ENCODE measurements around the gene TDP2. TPM values are rescaled to one million over a fixed set of nuclear protein-coding genes. Genes with fewer than 3 reads are reported as not detected.
"Not testable (repeated sequence)": the region's sequence is repeated elsewhere in the genome, so short reads cannot be mapped to it uniquely, and the experiment has no call there.

Gene TDP2
- total RNA-seq, result 11.5 TPM

GRCh38 chr6:24666641-24667377 is at the start of gene TDP2, which contains the start of gene ACOT13:
Gene TDP2 (minus strand): TSS chr6:24666899. CDS start chr6:24666862, 37 bp downstream.
Gene ACOT13 (plus strand): TSS chr6:24667077. CDS start chr6:24667264, 187 bp downstream.
- Histone ChIP-seq H3K9ac (ENCODE audit: low read depth in 1 of 3, low read length in 3 of 3) (peak within 1 kb of the TSS; percentile 82 to 95 (median 94)), H3K36me3 (ENCODE audit: control insufficient read depth in 3 of 3, insufficient read depth in 3 of 3, low read length in 3 of 3) (peaks cover 5 to 12% (median 9%) of the 10 kb centered on the region in 3 donors), H3K4me1 (ENCODE audit: control insufficient read depth in 3 of 3, insufficient read depth in 3 of 3, low read length in 3 of 3) (peaks cover 13 to 34% (median 25%) of the 10 kb centered on the region in 3 donors), H3K4me3 (ENCODE audit: low read length in 3 of 3) (peak within 1 kb of the TSS; percentile 98 to 100 (median 100)), H3K27ac (ENCODE audit: low read depth, low read length) (peak within 1 kb of the TSS; percentile 83), H3K27me3 (ENCODE audit: control insufficient read depth in 3 of 3, insufficient read depth in 3 of 3, low read length in 3 of 3) (no peaks in the 10 kb centered on the region), H3K9me3 (ENCODE audit: control insufficient read depth in 3 of 3, low read length in 3 of 3) (peaks cover 0 to 4% (median 0%) of the 10 kb centered on the region in 3 donors)

- peaks cover 3 to 19% (median 9%) of the 10 kb centered on the region in 3 donors for H3K4me1 ChIP-seq (ENCODE audit: control insufficient read depth in 3 of 3, insufficient read depth in 3 of 3, low read length in 3 of 3)
- peaks cover 39 to 78% (median 77%) of the 10 kb centered on the region in 3 donors for H3K36me3 ChIP-seq (ENCODE audit: control insufficient read depth in 3 of 3, insufficient read depth in 3 of 3, low read length in 3 of 3)
- no peaks in the 10 kb centered on the region for H3K9me3 ChIP-seq (ENCODE audit: control insufficient read depth in 3 of 3, low read length in 3 of 3)
- no peak overlapping the region for H3K9ac ChIP-seq (ENCODE audit: low read depth in 1 of 3, low read length in 3 of 3)
- H3K27ac ChIP-seq (ENCODE audit: low read depth, low read length), result no peak overlapping the region
- H3K4me3 ChIP-seq (ENCODE audit: low read length in 3 of 3), result no peak overlapping the region
- no peaks in the 10 kb centered on the region for H3K27me3 ChIP-seq (ENCODE audit: control insufficient read depth in 3 of 3, insufficient read depth in 3 of 3, low read length in 3 of 3)
Measured at GRCh38 chr6:24710519-24711303, 44.0 kb upstream of the TDP2 start.

GRCh38 chr6:24709014-24709711 is 42.5 kb upstream of the TDP2 start:
- H3K36me3 ChIP-seq (ENCODE audit: control insufficient read depth in 3 of 3, insufficient read depth in 3 of 3, low read length in 3 of 3), result peaks cover 42 to 83% (median 78%) of the 10 kb centered on the region in 3 donors
- H3K9me3 ChIP-seq (ENCODE audit: control insufficient read depth in 3 of 3, low read length in 3 of 3), result no peaks in the 10 kb centered on the region
- no peaks in the 10 kb centered on the region for H3K27me3 ChIP-seq (ENCODE audit: control insufficient read depth in 3 of 3, insufficient read depth in 3 of 3, low read length in 3 of 3)
- H3K4me1 ChIP-seq (ENCODE audit: control insufficient read depth in 3 of 3, insufficient read depth in 3 of 3, low read length in 3 of 3), result peaks cover 0 to 8% (median 3%) of the 10 kb centered on the region in 3 donors
- H3K4me3 ChIP-seq (ENCODE audit: low read length in 3 of 3), result no peak overlapping the region
- no peak overlapping the region for H3K9ac ChIP-seq (ENCODE audit: low read depth in 1 of 3, low read length in 3 of 3)
- no peak overlapping the region for H3K27ac ChIP-seq (ENCODE audit: low read depth, low read length)

- H3K27ac ChIP-seq (ENCODE audit: low read depth, low read length), result no peak overlapping the region
- no peaks in the 10 kb centered on the region for H3K9me3 ChIP-seq (ENCODE audit: control insufficient read depth in 3 of 3, low read length in 3 of 3)
- H3K9ac ChIP-seq (ENCODE audit: low read depth in 1 of 3, low read length in 3 of 3), result no peak overlapping the region
- peaks cover 0 to 4% (median 0%) of the 10 kb centered on the region in 3 donors for H3K4me1 ChIP-seq (ENCODE audit: control insufficient read depth in 3 of 3, insufficient read depth in 3 of 3, low read length in 3 of 3)
- H3K4me3 ChIP-seq (ENCODE audit: low read length in 3 of 3), result no peak overlapping the region
- H3K27me3 ChIP-seq (ENCODE audit: control insufficient read depth in 3 of 3, insufficient read depth in 3 of 3, low read length in 3 of 3), result no peaks in the 10 kb centered on the region
- H3K36me3 ChIP-seq (ENCODE audit: control insufficient read depth in 3 of 3, insufficient read depth in 3 of 3, low read length in 3 of 3), result peaks cover 39 to 84% (median 79%) of the 10 kb centered on the region in 3 donors
Measured at GRCh38 chr6:24708612-24709011, 41.9 kb upstream of the TDP2 start.

- H3K36me3 ChIP-seq (ENCODE audit: control insufficient read depth in 3 of 3, insufficient read depth in 3 of 3, low read length in 3 of 3), result peaks cover 42 to 69% (median 58%) of the 10 kb centered on the region in 3 donors
- no peaks in the 10 kb centered on the region for H3K9me3 ChIP-seq (ENCODE audit: control insufficient read depth in 3 of 3, low read length in 3 of 3)
- H3K4me3 ChIP-seq (ENCODE audit: low read length in 3 of 3), result no peak overlapping the region
- no peak overlapping the region for H3K27ac ChIP-seq (ENCODE audit: low read depth, low read length)
- H3K9ac ChIP-seq (ENCODE audit: low read depth in 1 of 3, low read length in 3 of 3), result no peak overlapping the region
- no peaks in the 10 kb centered on the region for H3K27me3 ChIP-seq (ENCODE audit: control insufficient read depth in 3 of 3, insufficient read depth in 3 of 3, low read length in 3 of 3)
- no peaks in the 10 kb centered on the region for H3K4me1 ChIP-seq (ENCODE audit: control insufficient read depth in 3 of 3, insufficient read depth in 3 of 3, low read length in 3 of 3)
Measured at GRCh38 chr6:24704468-24704867, 37.8 kb upstream of the TDP2 start.

- H3K9ac ChIP-seq (ENCODE audit: low read depth in 1 of 3, low read length in 3 of 3), result no peak overlapping the region
- peaks cover 30 to 58% (median 54%) of the 10 kb centered on the region in 3 donors for H3K36me3 ChIP-seq (ENCODE audit: control insufficient read depth in 3 of 3, insufficient read depth in 3 of 3, low read length in 3 of 3)
- no peak overlapping the region for H3K27ac ChIP-seq (ENCODE audit: low read depth, low read length)
- H3K9me3 ChIP-seq (ENCODE audit: control insufficient read depth in 3 of 3, low read length in 3 of 3), result no peaks in the 10 kb centered on the region
- H3K27me3 ChIP-seq (ENCODE audit: control insufficient read depth in 3 of 3, insufficient read depth in 3 of 3, low read length in 3 of 3), result no peaks in the 10 kb centered on the region
- H3K4me3 ChIP-seq (ENCODE audit: low read length in 3 of 3), result no peak overlapping the region
- no peaks in the 10 kb centered on the region for H3K4me1 ChIP-seq (ENCODE audit: control insufficient read depth in 3 of 3, insufficient read depth in 3 of 3, low read length in 3 of 3)
Measured at GRCh38 chr6:24702720-24703282, 36.1 kb upstream of the TDP2 start.

- Histone ChIP-seq H3K36me3 (ENCODE audit: control insufficient read depth in 3 of 3, insufficient read depth in 3 of 3, low read length in 3 of 3) (peaks cover 14 to 34% (median 27%) of the 10 kb centered on the region in 3 donors), H3K9ac (ENCODE audit: low read depth in 1 of 3, low read length in 3 of 3) (no peak overlapping the region), H3K4me1 (ENCODE audit: control insufficient read depth in 3 of 3, insufficient read depth in 3 of 3, low read length in 3 of 3) (no peaks in the 10 kb centered on the region), H3K27ac (ENCODE audit: low read depth, low read length) (no peak overlapping the region), H3K4me3 (ENCODE audit: low read length in 3 of 3) (no peak overlapping the region), H3K9me3 (ENCODE audit: control insufficient read depth in 3 of 3, low read length in 3 of 3) (no peaks in the 10 kb centered on the region), H3K27me3 (ENCODE audit: control insufficient read depth in 3 of 3, insufficient read depth in 3 of 3, low read length in 3 of 3) (no peaks in the 10 kb centered on the region)
Measured at GRCh38 chr6:24699521-24700359, 33.0 kb upstream of the TDP2 start.

- no peaks in the 10 kb centered on the region for H3K27me3 ChIP-seq (ENCODE audit: control insufficient read depth in 3 of 3, insufficient read depth in 3 of 3, low read length in 3 of 3)
- H3K27ac ChIP-seq (ENCODE audit: low read depth, low read length), result no peak overlapping the region
- peaks cover 0 to 11% (median 6%) of the 10 kb centered on the region in 3 donors for H3K36me3 ChIP-seq (ENCODE audit: control insufficient read depth in 3 of 3, insufficient read depth in 3 of 3, low read length in 3 of 3)
- H3K9ac ChIP-seq (ENCODE audit: low read depth in 1 of 3, low read length in 3 of 3), result no peak overlapping the region
- no peaks in the 10 kb centered on the region for H3K9me3 ChIP-seq (ENCODE audit: control insufficient read depth in 3 of 3, low read length in 3 of 3)
- no peak overlapping the region for H3K4me3 ChIP-seq (ENCODE audit: low read length in 3 of 3)
- no peaks in the 10 kb centered on the region for H3K4me1 ChIP-seq (ENCODE audit: control insufficient read depth in 3 of 3, insufficient read depth in 3 of 3, low read length in 3 of 3)
Measured at GRCh38 chr6:24696097-24696496, 29.4 kb upstream of the TDP2 start.

- H3K4me3 ChIP-seq (ENCODE audit: low read length in 3 of 3), result not testable (repeated sequence)
- peaks cover 0 to 11% (median 6%) of the 10 kb centered on the region in 3 donors for H3K36me3 ChIP-seq (ENCODE audit: control insufficient read depth in 3 of 3, insufficient read depth in 3 of 3, low read length in 3 of 3)
Measured at GRCh38 chr6:24695635-24696034, 28.9 kb upstream of the TDP2 start.

More at GRCh38 chr6:24695635-24696034, 28.9 kb upstream of the TDP2 start:
- not testable (repeated sequence) for H3K9ac ChIP-seq (ENCODE audit: low read depth in 1 of 3, low read length in 3 of 3); H3K9me3 ChIP-seq (ENCODE audit: control insufficient read depth in 3 of 3, low read length in 3 of 3); H3K27me3 ChIP-seq (ENCODE audit: control insufficient read depth in 3 of 3, insufficient read depth in 3 of 3, low read length in 3 of 3); H3K27ac ChIP-seq (ENCODE audit: low read depth, low read length); H3K4me1 ChIP-seq (ENCODE audit: control insufficient read depth in 3 of 3, insufficient read depth in 3 of 3, low read length in 3 of 3)

Measured in skeletal muscle tissue (tissue), 4 donors.